MCF 10A (cell line): ENCODE data around the gene VPS45. TPM values are rescaled to one million over a fixed set of nuclear protein-coding genes. Genes with fewer than 3 reads are reported as not detected.
A peak's percentile ranks its signal among the peaks of the same experiment; 100 is the strongest.

Experiments used
- BruUV-seq: library from RNA; stranded (reverse); fragments of 400-500 nt; replicated peaks from 2 replicates; lab custom pipeline; 2021; lab: Mats Ljungman, UMichigan
- CTCF ChIA-PET: fragments of 300-600 bp; sonication (Branson Sonifier 250); formaldehyde crosslinking; extraction: SDS; loops from one replicate; lab custom pipeline; 2021; ENCODE audit warnings: antibody characterized with exemption, inconsistent platforms; lab: Yijun Ruan, JAX
- POLR2A ChIA-PET: fragments of 300-600, 350-650 bp; sonication (Branson Sonifier 250); formaldehyde crosslinking; extraction: SDS; loops from one replicate; lab custom pipeline; 2020; ENCODE audit warnings: antibody characterized with exemption, inconsistent platforms; lab: Yijun Ruan, JAX
- DNase-seq: peaks from one replicate; pipeline ENCODE4 v3.0.0-alpha.2; 2018; ENCODE audit not compliant: unreplicated experiment
- H3K27ac Mint-ChIP-seq: one replicate; pipeline ENCODE4 v1.8.0; 2022; ENCODE audit warnings: mild to moderate bottlenecking, low read depth, mixed read lengths; ENCODE audit not compliant: unreplicated experiment
- H3K27me3 Mint-ChIP-seq: one replicate; pipeline ENCODE4 v1.8.0; 2022; ENCODE audit warnings: mixed read lengths; ENCODE audit not compliant: insufficient read depth, unreplicated experiment
- H3K36me3 Mint-ChIP-seq: one replicate; pipeline ENCODE4 v1.8.0; 2022; ENCODE audit warnings: mild to moderate bottlenecking, moderate library complexity, mixed read lengths; ENCODE audit not compliant: insufficient read depth, unreplicated experiment
- H3K4me1 Mint-ChIP-seq: one replicate; pipeline ENCODE4 v1.8.0; 2022; ENCODE audit warnings: mixed read lengths; ENCODE audit not compliant: insufficient read depth, unreplicated experiment
- H3K4me3 Mint-ChIP-seq: one replicate; pipeline ENCODE4 v1.8.0; 2022; ENCODE audit warnings: mild to moderate bottlenecking, moderate library complexity, mixed read lengths; ENCODE audit not compliant: unreplicated experiment
- H3K9me3 Mint-ChIP-seq: one replicate; pipeline ENCODE4 v1.8.0; 2022; ENCODE audit warnings: mixed read lengths; ENCODE audit not compliant: unreplicated experiment
- intact Hi-C: fragments of 100-400 bp; cut with micrococcal nuclease; formaldehyde crosslinking; loops from 2 replicates; pipeline ENCODE4 v1.14.1; 2022
- total RNA-seq: library from RNA; stranded (reverse); gene quantifications from 2 replicates; pipeline ENCODE4 v1.2.3, GENCODE V29; 2022
- TF ChIP-seq, protein P1 (sequence below): fragments of 200-600 bp; IDR thresholded peaks from one replicate; pipeline ENCODE4 v1.8.0; 2022; ENCODE audit warnings: antibody characterized with exemption, mild to moderate bottlenecking; ENCODE audit not compliant: unreplicated experiment

VPS45 gene
- total RNA-seq, 1 experiment from 2014 or later: 35.1 TPM

DNA sequence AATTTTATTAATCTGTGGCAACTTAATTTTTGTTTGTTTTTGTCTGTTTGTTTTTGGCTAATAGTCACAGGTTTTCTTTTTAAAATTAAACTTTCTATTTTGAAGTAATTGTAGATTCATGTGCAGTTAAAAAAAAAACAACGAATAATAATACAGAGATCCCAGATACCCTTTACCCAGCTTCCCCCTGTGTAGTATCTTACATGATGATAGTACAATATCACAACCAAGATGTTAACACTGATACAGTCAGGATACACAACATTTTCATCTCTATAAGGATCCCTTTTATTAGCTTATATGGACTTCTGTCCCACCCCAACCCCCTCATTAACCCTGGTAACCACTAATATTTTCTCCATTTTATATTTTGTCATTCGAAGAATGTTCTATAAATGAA, 5.9 kb downstream of the VPS45 start:
- DNase-seq: no peak
- Mint-ChIP-seq H3K36me3 (peaks cover 82% of the 10 kb centered on the region), H3K27ac (peak overlapping the region; percentile 7), H3K9me3 (no peaks in the 10 kb centered on the region), H3K4me3 (no peak overlapping the region), H3K27me3 (no peaks in the 10 kb centered on the region), H3K4me1 (peaks cover 15% of the 10 kb centered on the region)
- ChIA-PET POLR2A (interaction anchor here (0.6 to 3.3 kb wide), 8 partner anchors 63 to 1098 kb away, joined by 3 to 21 read pairs (median 4); partner anchors contain the start of gene OTUD7B), CTCF (interaction anchor here (0.6 to 7.2 kb wide), 38 partner anchors 9 to 804 kb away, joined by 3 to 159 read pairs (median 3); no protein-coding TSS in a partner anchor)
- BruUV-seq: no TSS peak
- TF ChIP-seq, protein P1, sequence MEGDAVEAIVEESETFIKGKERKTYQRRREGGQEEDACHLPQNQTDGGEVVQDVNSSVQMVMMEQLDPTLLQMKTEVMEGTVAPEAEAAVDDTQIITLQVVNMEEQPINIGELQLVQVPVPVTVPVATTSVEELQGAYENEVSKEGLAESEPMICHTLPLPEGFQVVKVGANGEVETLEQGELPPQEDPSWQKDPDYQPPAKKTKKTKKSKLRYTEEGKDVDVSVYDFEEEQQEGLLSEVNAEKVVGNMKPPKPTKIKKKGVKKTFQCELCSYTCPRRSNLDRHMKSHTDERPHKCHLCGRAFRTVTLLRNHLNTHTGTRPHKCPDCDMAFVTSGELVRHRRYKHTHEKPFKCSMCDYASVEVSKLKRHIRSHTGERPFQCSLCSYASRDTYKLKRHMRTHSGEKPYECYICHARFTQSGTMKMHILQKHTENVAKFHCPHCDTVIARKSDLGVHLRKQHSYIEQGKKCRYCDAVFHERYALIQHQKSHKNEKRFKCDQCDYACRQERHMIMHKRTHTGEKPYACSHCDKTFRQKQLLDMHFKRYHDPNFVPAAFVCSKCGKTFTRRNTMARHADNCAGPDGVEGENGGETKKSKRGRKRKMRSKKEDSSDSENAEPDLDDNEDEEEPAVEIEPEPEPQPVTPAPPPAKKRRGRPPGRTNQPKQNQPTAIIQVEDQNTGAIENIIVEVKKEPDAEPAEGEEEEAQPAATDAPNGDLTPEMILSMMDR: no peak
- intact Hi-C loops: loop anchor here (1.0 kb wide), 2 partner anchors 96 to 114 kb away; no protein-coding TSS in a partner anchor

- Mint-ChIP-seq H3K4me3 (no peak overlapping the region), H3K9me3 (no peaks in the 10 kb centered on the region), H3K36me3 (peaks cover 86% of the 10 kb centered on the region), H3K27me3 (no peaks in the 10 kb centered on the region), H3K4me1 (no peaks in the 10 kb centered on the region), H3K27ac (no peak overlapping the region)
- DNase-seq: no peak
- ChIA-PET POLR2A (interaction anchor here (0.7 to 0.9 kb wide), 2 partner anchors 12 to 14 kb away, joined by 3 read pairs; no protein-coding TSS in a partner anchor), CTCF (interaction anchor here (5.6 to 7.2 kb wide), 2 partner anchors 89 to 110 kb away, joined by 90 to 159 read pairs; no protein-coding TSS in a partner anchor)
- intact Hi-C loops: no loop called here
- BruUV-seq: no TSS peak
- TF ChIP-seq, protein P1: no peak
These were observed 8.5 kb downstream of the VPS45 start for GRCh38 chr1:150076066-150076465.

- no peaks in the 10 kb centered on the region for H3K27me3 Mint-ChIP-seq
- TF ChIP-seq, protein P1: no peak
- DNase-seq: no peak
- no peaks in the 10 kb centered on the region for H3K4me1 Mint-ChIP-seq
- BruUV-seq: no TSS peak
- no peak overlapping the region for H3K27ac Mint-ChIP-seq
- no peaks in the 10 kb centered on the region for H3K9me3 Mint-ChIP-seq
- intact Hi-C loops: no loop called here
- CTCF ChIA-PET: interaction anchor here (7.2 kb wide), 1 partner anchor 109 kb away, joined by 159 read pairs; no protein-coding TSS in a partner anchor
- H3K36me3 Mint-ChIP-seq: peaks cover 94% of the 10 kb centered on the region
- POLR2A ChIA-PET: interaction anchor here (0.6 to 1.8 kb wide), 3 partner anchors 9 to 51 kb away, joined by 3 to 7 read pairs (median 4); partner anchors contain the start of gene VPS45
- no peak overlapping the region for H3K4me3 Mint-ChIP-seq
These were observed 9.4 kb downstream of the VPS45 start for GRCh38 chr1:150076985-150077384.

DNA sequence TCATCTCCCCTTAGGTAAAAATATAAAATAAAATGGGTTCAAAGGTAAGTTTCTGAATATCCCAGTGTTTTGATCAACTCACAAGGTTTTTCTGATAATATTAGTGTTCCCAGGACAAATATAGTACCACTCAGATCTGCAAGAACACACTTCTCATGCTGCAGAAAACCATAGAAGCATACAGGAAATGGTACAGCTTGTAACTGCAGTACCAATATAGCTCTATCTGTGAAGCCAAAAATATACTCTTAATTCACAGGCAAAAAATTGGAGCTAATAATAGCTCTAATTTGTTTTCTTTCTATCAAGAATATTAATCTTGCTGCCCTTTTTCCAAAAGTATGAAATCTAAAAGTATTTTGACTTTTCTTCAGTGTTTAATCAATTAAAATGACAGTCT, 13.2 kb downstream of the VPS45 start:
- Mint-ChIP-seq H3K27me3 (no peaks in the 10 kb centered on the region), H3K27ac (no peak overlapping the region), H3K4me1 (no peaks in the 10 kb centered on the region), H3K36me3 (peaks cover 72% of the 10 kb centered on the region), H3K9me3 (no peaks in the 10 kb centered on the region), H3K4me3 (no peak overlapping the region)
- intact Hi-C loops: no loop called here
- ChIA-PET POLR2A (interaction anchor here (0.6 to 2.4 kb wide), 2 partner anchors 13 to 85 kb away, joined by 3 to 8 read pairs; partner anchors contain the start of gene VPS45), CTCF (interaction anchor here (1.1 to 1.8 kb wide), 2 partner anchors 107 to 142 kb away, joined by 4 to 9 read pairs; no protein-coding TSS in a partner anchor)
- no TSS peak for BruUV-seq
- TF ChIP-seq, protein P1: no peak
- DNase-seq: no peak
